ENCODE results near the gene SETD9.

Gene SETD9

DNA sequence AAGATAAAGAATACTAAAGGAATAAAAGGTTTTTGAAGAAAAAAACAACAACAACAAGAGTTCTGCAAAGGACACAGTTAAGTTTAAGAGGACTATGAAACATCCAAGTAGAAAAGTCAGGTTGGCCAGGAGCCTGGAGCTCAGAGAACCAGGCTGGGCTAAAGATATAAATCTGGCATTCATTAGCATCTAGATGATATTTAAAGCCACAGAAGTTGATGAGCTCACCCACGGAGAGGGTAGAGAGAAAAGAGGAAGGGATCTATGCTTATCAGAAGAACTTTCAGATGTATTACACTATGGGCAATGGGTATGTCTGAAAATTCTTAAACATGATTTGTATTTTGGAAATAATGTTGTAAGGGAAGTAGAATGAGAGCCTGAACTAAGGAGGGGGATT, 32.6 kb downstream of the SETD9 start:
- DNase-seq, result no peak

GRCh38 chr5:56947052-56947451, 37.7 kb downstream of the SETD9 start:
- DNase-seq, result no peak

- DNase-seq, result no peak
These were observed 41.3 kb downstream of the SETD9 start for GRCh38 chr5:56950626-56951125.

- DNase-seq, result no peak
These were observed 41.9 kb downstream of the SETD9 start for GRCh38 chr5:56951126-56951945.

DNA sequence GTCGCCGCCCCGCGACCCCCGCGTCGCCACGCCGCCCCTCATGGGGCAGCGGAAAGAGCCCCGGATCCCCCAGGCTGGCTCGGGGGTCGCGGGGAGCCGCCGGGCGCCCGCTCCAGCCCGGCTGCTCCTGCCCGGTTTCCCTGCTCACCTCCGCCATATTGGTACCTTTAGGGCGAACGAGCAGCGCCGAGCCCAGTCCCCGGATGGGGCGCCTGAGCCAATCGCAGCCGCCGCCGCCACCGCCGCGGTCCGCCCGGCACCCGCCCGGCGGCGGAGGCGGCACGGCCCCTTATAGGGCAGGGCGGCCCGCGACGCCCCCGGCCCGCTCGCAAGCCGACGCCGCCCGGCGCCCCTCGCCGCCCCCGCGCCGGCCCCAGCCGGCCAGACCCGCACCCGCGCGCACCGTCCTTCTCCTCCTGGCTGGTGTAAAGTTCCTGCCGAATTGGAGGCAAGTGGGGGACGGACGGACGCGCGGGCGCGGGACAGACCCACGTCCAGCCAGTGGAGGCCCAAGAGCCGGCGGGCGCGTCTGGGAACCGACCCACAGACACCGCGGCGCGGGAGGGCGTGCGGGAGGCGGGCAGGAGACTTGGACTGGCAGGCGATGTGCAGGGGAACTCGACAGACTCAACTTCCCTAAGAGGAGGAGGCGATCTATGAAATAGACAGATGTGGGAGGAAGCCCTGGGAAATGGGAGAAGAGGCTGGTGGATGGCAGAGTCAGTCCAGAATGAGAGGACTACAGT, 42.7 kb downstream of the SETD9 start, which contains the start of gene MIER3:
Gene MIER3 (minus strand): TSS at position 178 of the 746 bp plus-strand sequence. CDS start 21 bp downstream, at position 157.
- peak in 1 of 2 experiments; percentile 11 for DNase-seq

DNA sequence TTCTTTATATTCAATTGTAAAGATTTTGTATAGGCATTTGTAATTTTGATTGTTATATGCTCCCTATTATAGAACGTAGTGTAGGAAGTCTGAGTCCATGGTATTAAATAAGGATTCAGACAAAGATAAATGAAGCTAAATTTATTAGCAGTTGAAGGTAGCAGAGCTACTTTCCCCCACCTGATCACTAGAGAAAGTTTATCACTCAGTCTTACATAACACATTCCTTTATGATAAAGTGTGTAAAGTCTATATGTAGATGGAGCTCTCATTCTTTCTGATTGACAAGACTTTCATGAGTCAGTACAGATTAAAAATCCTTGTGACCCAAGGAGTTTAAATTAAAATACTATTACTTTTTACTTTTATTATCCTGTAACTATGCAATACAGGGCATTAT, 44.9 kb downstream of the SETD9 start:
- DNase-seq, result no peak

DNA sequence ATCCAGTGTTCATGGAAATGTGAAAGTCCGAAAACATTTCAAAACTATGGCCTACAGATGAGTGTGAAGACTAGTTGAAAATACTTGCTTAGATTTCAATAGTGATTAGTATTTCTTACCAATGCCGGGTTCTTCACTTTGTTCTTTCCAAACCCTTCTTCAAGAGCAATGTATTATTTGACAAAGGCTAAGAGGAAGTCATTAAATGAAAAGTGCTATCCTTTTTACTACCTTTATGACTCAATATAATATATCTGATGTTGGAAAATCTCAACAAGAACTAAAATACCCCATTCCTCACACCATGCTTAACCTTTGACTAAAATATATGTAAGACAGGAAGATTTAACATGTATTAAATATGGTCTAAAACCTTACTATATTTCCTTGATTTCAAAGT, 49.2 kb downstream of the SETD9 start:
- DNase-seq, result no peak

DNA sequence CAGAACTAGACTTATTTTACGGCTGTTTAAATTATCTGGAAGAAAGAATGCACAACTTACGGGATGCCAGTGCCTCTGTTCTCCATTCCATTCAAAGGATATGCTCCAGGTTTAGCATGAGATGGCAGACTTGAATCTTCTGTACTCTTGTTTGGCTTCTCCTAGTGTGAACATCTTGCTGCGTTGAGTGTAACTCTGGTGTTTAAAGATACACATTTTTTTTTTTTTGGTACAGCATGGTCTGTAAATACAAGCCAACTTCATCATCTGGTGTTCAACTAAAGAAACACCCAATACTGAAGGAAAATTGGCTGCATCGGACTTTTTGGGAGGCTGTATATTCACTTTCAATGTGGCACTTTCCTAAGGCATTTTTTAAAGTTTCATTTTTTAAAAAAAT, 49.9 kb downstream of the SETD9 start:
- DNase-seq, result no peak

- no peak for DNase-seq
These were observed 52.4 kb downstream of the SETD9 start for GRCh38 chr5:56961746-56962145.

- no peak for DNase-seq
These were observed 52.9 kb downstream of the SETD9 start for GRCh38 chr5:56962286-56962685.

DNA sequence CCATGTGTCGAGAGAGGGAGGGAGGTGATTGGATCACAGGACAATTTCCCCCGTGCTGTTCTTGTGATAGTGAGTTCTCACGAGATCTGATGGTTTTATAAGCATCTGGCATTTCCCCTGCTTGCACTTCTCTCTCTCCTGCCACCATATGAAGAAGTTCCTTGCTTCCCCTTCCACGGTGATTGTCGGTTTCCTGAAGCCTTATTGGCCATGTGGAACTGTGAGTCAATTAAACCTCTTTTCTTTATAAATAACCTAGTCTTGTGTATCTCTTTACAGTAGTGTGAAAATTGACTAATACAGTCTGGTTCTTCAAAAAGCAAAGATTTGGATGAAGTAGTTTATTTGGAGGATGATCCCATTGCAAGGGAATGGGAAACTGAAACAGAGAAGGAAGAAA, 53.9 kb downstream of the SETD9 start:
- DNase-seq, result no peak

DNA sequence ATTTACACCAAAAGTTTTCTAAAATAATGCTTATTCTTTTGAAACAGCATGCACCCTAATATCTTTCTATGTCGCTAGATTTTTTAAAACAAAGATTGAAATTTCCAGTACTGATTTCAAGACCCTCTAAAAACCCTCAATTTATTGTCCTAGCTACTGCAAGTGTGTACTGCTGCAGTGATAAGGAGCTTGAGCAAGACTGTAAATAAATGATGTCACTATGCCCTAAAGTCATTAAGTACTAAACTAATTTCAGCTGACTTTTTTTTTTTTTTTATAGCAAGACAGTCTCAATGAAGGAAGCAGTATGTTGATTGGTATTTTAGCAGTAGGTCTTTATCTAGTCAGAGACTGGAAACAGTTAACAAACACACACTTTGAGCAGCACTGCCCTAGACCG, 54.8 kb downstream of the SETD9 start:
- DNase-seq, result no peak

Measured in AML-193 (cell line).